ENCODE measurements around the gene VAMP2. TPM values are rescaled to one million over a fixed set of nuclear protein-coding genes. Genes with fewer than 3 reads are reported as not detected.

The VAMP2 gene
- total RNA-seq, result 10 to 100 TPM; 66.7 to 80.1 TPM
- long read RNA-seq, donor 1, transcript VAMP2-201 (5 exons, 2,153 nt), result major isoform, 12 of 24 reads
- long read RNA-seq, donor 1, partial matches to known transcripts, result 4 of 24 reads
- long read RNA-seq, donor 1, other reads (novel, unspliced or antisense), result 5 of 24 reads
- long read RNA-seq, donor 2, transcript VAMP2-203 (4 exons, 557 nt), result minor isoform, 6 of 45 reads
- long read RNA-seq, donor 2, transcript VAMP2-201 (5 exons, 2,153 nt), result major isoform, 35 of 45 reads
- long read RNA-seq, donor 2, partial matches to known transcripts, result 1 of 45 reads
- long read RNA-seq, donor 2, other reads (novel, unspliced or antisense), result 1 of 45 reads

GRCh38 chr17:8162233-8162996 is at the start of gene VAMP2:
Gene VAMP2 (minus strand): TSS chr17:8162948. CDS start chr17:8162879, 69 bp downstream.
- DNase-seq (ENCODE audit: low spot score), result peak; percentile 96
- intact Hi-C loops (cut with DNase I), result no loop called here

GRCh38 chr17:8210761-8211458 is 48.2 kb upstream of the VAMP2 start:
- intact Hi-C loops (cut with DNase I), result no loop called here
- DNase-seq (ENCODE audit: low spot score), result no peak

GRCh38 chr17:8209907-8210760 is 47.4 kb upstream of the VAMP2 start, which contains the start of gene AURKB:
Gene AURKB (minus strand): TSS chr17:8210575. CDS start chr17:8210224, 351 bp downstream.
- peak; percentile 97 for DNase-seq (ENCODE audit: low spot score)
- intact Hi-C loops (cut with DNase I), result no loop called here

- intact Hi-C loops (cut with DNase I), result no loop called here
- no peak for DNase-seq (ENCODE audit: low spot score)
These were observed 43.8 kb upstream of the VAMP2 start for GRCh38 chr17:8206536-8206935.

GRCh38 chr17:8204761-8205555 is 42.2 kb upstream of the VAMP2 start:
- intact Hi-C loops (cut with DNase I), result no loop called here
- no peak for DNase-seq (ENCODE audit: low spot score)

GRCh38 chr17:8192070-8192815 is 29.5 kb upstream of the VAMP2 start:
- no peak for DNase-seq (ENCODE audit: low spot score)
- intact Hi-C loops (cut with DNase I), result no loop called here

- no peak for DNase-seq (ENCODE audit: low spot score)
- intact Hi-C loops (cut with DNase I), result no loop called here
These were observed 27.8 kb upstream of the VAMP2 start for GRCh38 chr17:8190506-8190905.

- peak; percentile 99 for DNase-seq (ENCODE audit: low spot score)
- intact Hi-C loops (cut with DNase I), result loop anchor here (5.0 kb wide), 3 partner anchors 32 to 97 kb away; partner anchors contain the start of genes HES7 (in 1 of the 2) and RANGRF (in 1 of the 2)
These were observed 27.1 kb upstream of the VAMP2 start, which contains the start of gene BORCS6 for GRCh38 chr17:8189711-8190477. Gene BORCS6 (minus strand): TSS chr17:8190180. CDS start chr17:8190140, 40 bp downstream.

- intact Hi-C loops (cut with DNase I), result loop anchor here (5.0 kb wide), 3 partner anchors 33 to 98 kb away; partner anchors contain the start of genes HES7 (in 1 of the 2) and RANGRF (in 1 of the 2)
- DNase-seq (ENCODE audit: low spot score), result peak; percentile 85
These were observed 26.4 kb upstream of the VAMP2 start for GRCh38 chr17:8189041-8189710.

GRCh38 chr17:8188263-8188839 is 25.6 kb upstream of the VAMP2 start:
- DNase-seq (ENCODE audit: low spot score), result no peak
- intact Hi-C loops (cut with DNase I), result loop anchor here (5.0 kb wide), 3 partner anchors 34 to 99 kb away; partner anchors contain the start of genes HES7 (in 1 of the 2) and RANGRF (in 1 of the 2)

GRCh38 chr17:8187517-8188262 is 24.9 kb upstream of the VAMP2 start:
- intact Hi-C loops (cut with DNase I), result loop anchor here (5.0 kb wide), 3 partner anchors 35 to 100 kb away; partner anchors contain the start of genes HES7 (in 1 of the 2) and RANGRF (in 1 of the 2)
- DNase-seq (ENCODE audit: low spot score), result peak; percentile 97

- intact Hi-C loops (cut with DNase I), result loop anchor here (5.0 kb wide), 3 partner anchors 35 to 100 kb away; partner anchors contain the start of genes HES7 (in 1 of the 2) and RANGRF (in 1 of the 2)
- peak; percentile 97 for DNase-seq (ENCODE audit: low spot score)
These were observed 24.2 kb upstream of the VAMP2 start for GRCh38 chr17:8186787-8187516.

- intact Hi-C loops (cut with DNase I), result loop anchor here (5.0 kb wide), 3 partner anchors 36 to 101 kb away; partner anchors contain the start of genes HES7 (in 1 of the 2) and RANGRF (in 1 of the 2)
- DNase-seq (ENCODE audit: low spot score), result no peak
These were observed 23.7 kb upstream of the VAMP2 start for GRCh38 chr17:8186446-8186786.
